ENCODE results near the gene CENPVL2. TPM values are rescaled to one million over a fixed set of nuclear protein-coding genes. Genes with fewer than 3 reads are reported as not detected.
"Not testable (repeated sequence)": the region's sequence is repeated elsewhere in the genome, so short reads cannot be mapped to it uniquely, and the experiment has no call there.

CENPVL2 gene
- not detected in 2 replicates for total RNA-seq

DNA sequence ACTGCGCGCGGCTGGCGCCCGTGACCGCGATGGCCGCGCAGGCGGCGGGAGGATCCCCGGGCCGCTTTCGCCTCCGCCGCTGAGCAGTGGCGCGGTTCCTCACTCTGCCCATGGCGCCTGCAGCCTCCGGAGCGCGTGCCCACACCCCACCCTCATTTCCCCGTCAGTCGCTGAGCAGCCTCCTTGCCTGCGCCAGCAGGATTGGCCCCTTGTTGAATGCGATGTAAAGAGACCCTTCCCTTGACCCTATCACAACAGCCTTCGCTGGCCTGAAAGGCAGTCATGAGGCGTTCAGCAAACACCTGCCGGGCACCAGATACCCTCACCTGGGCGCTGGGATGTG is at the start of gene CENPVL2:
Gene CENPVL2 (minus strand): TSS at position 112 of the 343 bp plus-strand sequence. CDS start 0 bp downstream, at position 112.
- not testable (repeated sequence) for DNase-seq

DNA sequence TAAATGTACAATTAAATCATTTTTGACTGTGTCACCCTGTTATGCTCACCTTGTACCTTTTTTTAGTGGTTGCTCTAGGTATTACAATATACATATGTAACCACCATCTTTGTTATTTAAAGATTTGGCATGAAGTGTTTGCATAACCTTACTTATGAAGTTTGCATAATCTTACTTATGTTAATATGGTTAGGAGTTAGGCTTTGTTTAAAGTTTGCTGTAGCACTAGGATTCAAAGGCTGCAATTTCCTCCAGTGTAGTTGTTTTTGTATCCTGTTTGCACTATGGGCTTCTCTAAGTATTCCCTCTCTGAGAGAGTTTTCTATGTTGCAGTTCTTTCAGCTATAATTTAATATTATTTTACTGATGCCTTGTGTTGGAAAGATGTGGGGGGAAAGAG is 45.6 kb upstream of the CENPVL2 start:
- DNase-seq, result no peak

DNA sequence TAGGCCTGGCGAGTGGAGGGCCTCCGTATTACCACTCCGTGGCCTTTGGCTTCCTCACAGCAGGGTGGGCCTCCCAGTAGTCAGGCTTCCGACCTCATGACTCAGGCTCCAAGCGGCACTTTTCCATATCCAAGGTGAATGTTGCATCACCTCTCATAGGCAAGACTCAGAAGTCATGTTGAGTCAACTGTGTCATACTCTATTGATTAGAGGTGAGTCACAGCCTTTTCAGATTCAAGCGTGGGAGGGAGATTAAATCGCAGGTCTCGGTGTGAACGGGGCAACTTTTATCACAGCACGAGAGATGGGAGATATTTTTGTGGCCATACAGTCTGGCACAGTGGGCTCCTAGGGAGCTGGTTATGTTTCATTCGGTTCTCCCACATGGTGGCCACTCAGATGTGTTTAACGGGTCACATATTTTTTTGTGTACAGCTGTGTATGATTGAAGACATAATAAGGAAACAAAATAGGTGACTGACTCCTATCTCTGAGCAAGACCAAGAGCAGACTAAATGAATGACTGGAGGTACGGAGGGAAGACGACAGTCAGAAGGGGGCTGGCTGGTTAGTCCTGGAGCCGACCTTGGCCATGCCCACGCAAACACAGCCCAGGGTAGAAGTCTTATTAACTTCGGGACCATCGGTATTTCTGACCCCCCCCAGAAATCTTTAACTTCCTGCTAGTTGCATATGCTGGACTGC is 30.5 kb upstream of the CENPVL2 start:
- DNase-seq, result not testable (repeated sequence)

DNA sequence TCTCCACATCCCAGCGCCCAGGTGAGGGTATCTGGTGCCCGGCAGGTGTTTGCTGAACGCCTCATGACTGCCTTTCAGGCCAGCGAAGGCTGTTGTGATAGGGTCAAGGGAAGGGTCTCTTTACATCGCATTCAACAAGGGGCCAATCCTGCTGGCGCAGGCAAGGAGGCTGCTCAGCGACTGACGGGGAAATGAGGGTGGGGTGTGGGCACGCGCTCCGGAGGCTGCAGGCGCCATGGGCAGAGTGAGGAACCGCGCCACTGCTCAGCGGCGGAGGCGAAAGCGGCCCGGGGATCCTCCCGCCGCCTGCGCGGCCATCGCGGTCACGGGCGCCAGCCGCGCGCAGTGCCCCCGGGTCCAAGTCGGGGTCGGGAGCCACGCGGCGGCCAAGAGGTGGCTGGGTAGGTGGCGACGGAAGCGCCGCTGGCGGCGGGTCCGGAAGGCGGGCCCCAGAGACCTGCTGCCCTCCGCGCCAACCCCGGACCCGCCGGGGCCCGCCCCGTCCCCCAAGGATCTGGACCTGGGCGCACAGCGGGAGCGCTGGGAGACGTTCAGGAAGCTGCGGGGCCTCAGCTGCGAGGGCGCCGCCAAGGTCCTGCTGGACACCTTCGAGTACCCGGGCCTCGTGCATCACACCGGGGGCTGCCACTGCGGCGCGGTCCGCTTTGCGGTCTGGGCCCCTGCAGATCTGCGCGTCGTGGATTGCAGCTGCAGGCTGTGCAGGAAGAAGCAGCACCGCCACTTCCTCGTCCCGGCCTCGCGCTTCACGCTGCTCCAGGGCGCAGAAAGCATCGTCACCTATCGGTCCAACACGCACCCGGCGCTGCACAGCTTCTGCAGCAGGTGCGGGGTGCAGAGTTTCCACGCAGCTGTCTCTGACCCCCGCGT is 27.9 kb upstream of the CENPVL2 start, which contains the start of gene CENPVL1:
Gene CENPVL1 (plus strand): TSS at position 236 of the 888 bp plus-strand sequence. CDS start 0 bp downstream, at position 236.
- DNase-seq, result not testable (repeated sequence)

DNA sequence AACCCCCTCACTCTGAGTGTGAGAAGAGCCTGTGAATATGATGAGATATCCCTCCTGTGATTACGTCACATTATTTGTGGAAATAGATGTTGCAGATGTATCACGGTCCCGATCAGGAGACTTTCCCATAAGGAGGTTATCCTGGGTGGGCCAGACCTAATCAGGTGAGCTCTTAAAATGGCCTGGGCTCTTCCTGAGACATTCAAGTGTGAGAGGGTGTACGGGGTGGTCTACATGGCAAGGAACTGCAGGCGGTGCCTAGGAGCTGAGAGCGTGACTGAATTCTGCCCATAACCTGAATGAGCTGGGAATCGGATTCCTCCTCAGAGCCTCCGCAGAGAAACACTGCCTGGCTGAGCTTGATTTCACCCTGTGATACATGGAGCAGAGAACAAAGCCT is 14.8 kb upstream of the CENPVL2 start:
- DNase-seq, result no peak

DNA sequence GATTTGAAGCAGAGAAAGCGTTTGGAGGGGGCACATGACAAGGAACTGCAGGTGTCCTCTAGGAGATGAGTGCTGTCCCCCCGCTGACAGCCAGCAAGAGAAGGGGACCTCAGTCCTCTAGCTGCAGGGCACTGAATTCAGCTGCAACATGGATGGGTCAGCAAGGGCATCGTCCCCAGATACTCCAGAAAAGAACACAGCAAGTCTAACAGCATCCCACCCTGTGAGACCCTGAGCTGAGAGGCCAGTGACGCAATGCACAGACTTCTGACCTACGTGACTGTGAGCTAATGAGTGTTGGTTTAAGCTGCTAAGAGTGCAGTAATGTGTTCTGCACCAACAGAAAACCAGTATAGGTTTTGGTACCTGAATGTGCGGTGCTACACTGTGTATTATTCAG is 11.6 kb upstream of the CENPVL2 start:
- DNase-seq, result no peak

DNA sequence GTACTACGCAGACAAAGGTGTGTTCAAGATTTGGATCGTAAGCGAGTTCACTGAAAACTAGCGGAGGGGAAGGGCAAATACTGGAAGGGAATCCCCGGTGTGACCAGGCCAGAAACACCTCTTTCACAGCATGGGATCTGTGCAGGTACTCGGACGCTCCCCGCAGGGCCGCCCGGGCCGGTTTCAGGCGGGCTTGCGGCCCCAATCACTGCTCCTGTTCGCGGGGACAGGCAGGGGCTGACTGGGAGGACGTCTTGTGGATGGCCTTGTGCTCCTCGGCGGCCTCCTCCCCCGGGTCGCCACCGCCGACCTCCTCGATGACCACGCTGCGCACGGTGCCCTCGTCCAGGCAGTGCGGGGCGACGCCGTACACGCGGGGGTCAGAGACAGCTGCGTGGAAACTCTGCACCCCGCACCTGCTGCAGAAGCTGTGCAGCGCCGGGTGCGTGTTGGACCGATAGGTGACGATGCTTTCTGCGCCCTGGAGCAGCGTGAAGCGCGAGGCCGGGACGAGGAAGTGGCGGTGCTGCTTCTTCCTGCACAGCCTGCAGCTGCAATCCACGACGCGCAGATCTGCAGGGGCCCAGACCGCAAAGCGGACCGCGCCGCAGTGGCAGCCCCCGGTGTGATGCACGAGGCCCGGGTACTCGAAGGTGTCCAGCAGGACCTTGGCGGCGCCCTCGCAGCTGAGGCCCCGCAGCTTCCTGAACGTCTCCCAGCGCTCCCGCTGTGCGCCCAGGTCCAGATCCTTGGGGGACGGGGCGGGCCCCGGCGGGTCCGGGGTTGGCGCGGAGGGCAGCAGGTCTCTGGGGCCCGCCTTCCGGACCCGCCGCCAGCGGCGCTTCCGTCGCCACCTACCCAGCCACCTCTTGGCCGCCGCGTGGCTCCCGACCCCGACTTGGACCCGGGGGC is 567 bp downstream of the CENPVL2 start:
- DNase-seq, result not testable (repeated sequence)

DNA sequence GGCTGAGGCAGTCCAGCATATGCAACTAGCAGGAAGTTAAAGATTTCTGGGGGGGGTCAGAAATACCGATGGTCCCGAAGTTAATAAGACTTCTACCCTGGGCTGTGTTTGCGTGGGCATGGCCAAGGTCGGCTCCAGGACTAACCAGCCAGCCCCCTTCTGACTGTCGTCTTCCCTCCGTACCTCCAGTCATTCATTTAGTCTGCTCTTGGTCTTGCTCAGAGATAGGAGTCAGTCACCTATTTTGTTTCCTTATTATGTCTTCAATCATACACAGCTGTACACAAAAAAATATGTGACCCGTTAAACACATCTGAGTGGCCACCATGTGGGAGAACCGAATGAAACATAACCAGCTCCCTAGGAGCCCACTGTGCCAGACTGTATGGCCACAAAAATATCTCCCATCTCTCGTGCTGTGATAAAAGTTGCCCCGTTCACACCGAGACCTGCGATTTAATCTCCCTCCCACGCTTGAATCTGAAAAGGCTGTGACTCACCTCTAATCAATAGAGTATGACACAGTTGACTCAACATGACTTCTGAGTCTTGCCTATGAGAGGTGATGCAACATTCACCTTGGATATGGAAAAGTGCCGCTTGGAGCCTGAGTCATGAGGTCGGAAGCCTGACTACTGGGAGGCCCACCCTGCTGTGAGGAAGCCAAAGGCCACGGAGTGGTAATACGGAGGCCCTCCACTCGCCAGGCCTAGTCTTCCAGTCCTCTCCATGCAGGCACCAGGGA is 2.8 kb downstream of the CENPVL2 start:
- not testable (repeated sequence) for DNase-seq

DNA sequence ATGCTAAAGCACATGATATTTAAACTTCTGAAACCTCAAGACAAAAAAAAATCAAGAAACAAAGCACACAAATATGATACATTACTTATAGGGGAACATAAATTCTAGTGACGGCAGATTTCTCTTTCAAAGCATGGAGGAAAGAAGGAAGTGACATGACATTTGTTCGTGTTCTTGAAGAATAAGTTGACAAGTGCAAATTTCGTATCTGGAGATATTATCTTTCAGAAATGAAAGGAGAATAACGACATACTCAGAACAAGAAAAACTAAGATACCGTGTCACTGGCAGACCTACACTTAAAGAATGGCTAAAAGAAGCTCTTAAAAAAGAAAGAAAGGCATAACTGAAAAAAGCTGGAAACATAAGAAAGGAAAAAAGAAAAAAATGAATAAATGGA is 16.6 kb downstream of the CENPVL2 start:
- DNase-seq, result no peak

DNA sequence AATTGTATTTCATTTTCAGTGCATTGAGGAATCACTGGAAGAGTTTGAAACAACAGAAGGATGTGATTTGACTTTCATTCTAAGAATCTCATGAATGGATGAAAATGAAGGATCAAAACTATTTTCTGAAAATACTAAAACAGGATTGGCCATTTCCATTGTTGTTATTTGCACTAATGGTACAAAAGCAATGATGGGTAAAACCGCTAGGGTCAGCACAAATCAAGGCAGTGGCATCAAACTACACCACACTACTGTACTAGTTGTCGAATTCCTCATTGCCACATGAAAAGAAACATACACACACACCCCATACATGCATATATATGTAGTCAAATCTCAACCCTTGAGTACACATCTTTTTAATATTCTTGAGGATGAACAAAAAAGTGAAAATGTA is 39.3 kb downstream of the CENPVL2 start:
- no peak for DNase-seq

DNA sequence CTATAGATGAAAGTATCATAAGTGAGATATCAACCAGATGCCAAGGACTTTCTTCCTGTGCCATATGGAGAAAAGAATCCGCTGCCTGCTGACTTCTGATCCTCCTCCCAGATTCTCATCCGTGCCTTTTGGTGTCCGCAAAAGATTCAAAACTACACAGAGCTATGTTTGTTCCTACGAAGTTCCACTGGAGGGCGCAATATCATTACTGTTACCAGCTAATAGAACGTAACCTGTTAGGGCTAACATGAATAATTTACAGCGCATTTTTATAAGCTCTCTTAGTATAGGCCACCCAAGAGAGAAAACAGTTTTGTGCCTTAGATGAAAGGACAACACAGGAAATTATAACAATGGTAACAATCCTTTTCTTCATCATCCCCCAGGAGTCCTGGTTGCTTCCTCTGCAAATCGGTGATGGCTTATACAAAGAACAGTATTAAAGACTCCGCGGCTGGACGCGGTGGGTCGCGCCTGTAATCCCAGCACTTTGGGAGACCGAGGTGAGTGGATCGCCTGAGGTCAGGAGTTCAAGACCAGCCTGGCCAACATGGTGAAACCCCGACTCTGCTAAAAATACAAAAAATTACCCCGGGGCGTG is 41.1 kb downstream of the CENPVL2 start:
- DNase-seq, result peak; percentile 58

DNA sequence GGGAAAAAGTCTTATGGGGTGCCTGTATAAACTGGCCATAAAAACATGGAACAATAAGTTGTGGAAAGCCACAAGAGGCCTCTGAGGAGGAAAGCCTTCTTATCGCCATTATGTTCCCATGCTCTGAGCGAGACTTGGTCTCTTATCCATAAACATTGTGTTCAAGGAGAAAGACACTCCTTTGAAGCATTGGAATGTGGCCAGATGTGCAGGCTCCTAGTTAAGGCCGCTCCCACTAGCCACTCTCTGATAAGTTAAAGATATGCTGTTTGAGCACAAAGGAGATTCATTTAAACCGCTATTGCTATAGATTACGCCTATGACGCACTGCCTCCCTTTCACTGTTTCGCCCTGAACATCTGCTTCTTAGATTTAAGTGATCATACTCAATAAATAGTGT is 46.1 kb downstream of the CENPVL2 start:
- not testable (repeated sequence) for DNase-seq

Other genes with a start within 250 kb of the CENPVL2 start
- gene NUDT11, start 186.2 kb downstream of the CENPVL2 start, total RNA-seq, result 0.51 and 0.74 TPM in 2 replicates
- gene CENPVL3, start 63.9 kb downstream of the CENPVL2 start, total RNA-seq, result not detected in 2 replicates
- not detected in 2 replicates for gene CENPVL1, start 27.7 kb upstream of the CENPVL2 start, total RNA-seq
- gene GSPT2, start 60.6 kb upstream of the CENPVL2 start, total RNA-seq, result 6.6 and 8.0 TPM in 2 replicates
- 64.3 and 82.4 TPM in 2 replicates for gene MAGED1, start 210.8 kb upstream of the CENPVL2 start, total RNA-seq

Data from dermis blood vessel endothelial cell (primary cell).